ENCODE data around the gene LCMT1. TPM values are rescaled to one million over a fixed set of nuclear protein-coding genes. Genes with fewer than 3 reads are reported as not detected.

The LCMT1 gene
- total and polyA plus RNA-seq, 9 of the 15 experiments (the other 6 are each of a cell fraction or from before 2014, with no cell fraction given) = 20.0 to 42.8 (median 32.3) TPM

DNA sequence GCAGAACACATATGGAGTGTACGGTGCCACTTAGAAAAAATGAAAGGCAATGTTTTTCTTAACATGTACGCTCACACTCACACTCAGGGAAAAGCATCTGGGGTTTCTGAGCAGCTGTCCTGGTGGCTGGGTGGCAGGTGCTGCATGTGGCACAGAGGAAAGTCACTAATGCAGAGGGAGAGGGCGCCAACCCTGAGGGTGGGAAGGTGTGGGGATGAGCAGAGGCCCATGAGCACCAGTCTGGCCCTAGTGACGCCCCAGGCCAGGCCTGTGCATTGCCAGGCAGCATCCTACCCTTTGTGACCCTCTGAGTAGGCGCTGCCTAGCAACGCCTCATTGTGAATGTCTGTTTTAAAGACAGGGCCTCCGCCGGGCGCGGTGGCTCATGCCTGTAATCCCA is 19.1 kb upstream of the LCMT1 start:
- no peak for FAIRE-seq
- Histone ChIP-seq H3K27ac (ENCODE audit: extremely low read depth, low read depth, low read length) (no peak overlapping the region), H3K9ac (ENCODE audit: insufficient read depth in 1 of 2, low read depth in 2 of 2, low read length in 2 of 2) (no peak overlapping the region), H3K4me2 (ENCODE audit: insufficient read depth, low read length) (no peak overlapping the region), H3K9me3 (replicated peaks; ENCODE audit: control insufficient read depth, insufficient read depth, low read depth, low read length) (no peaks in the 10 kb centered on the region), H3K9me1 (ENCODE audit: control insufficient read depth, insufficient read depth, low read length) (no peaks in the 10 kb centered on the region), H4K20me1 (replicated peaks; ENCODE audit: control insufficient read depth, insufficient read depth, low read length) (no peaks in the 10 kb centered on the region), H3K27me3 (ENCODE audit: control insufficient read depth in 2 of 2, insufficient read depth in 2 of 2, low read length in 2 of 2) (peaks cover 7 to 12% of the 10 kb centered on the region in 2 experiments; a peak in 3 of 5 replicates), H3K79me2 (ENCODE audit: control insufficient read depth, insufficient read depth, low read length) (no peaks in the 10 kb centered on the region), H3K4me1 (replicated peaks in 1 of 2; ENCODE audit: control insufficient read depth in 2 of 2, insufficient read depth in 2 of 2, low read length in 2 of 2) (peaks cover 0 to 3% of the 10 kb centered on the region in 2 experiments; a peak in 2 of 5 replicates), H2AFZ (ENCODE audit: low read depth, low read length) (no peak overlapping the region), H3K36me3 (ENCODE audit: control insufficient read depth, insufficient read depth, low read length) (no peaks in the 10 kb centered on the region), H3K4me3 (no peak overlapping the region)
- no peak for ATAC-seq
- WGBS (ENCODE audit: insufficient coverage, low coverage, missing lambda C conversion rate) = 71% methylated on average over 9 of the region's 10 CpGs
- ChIA-PET POLR2A (no interaction called here), CTCF (ENCODE audit: low intra/inter-chr PET ratio) (no interaction called here)
- in situ Hi-C loops (cut with MboI) = no loop called here
- no TSS peak for BruUV-seq (replicated peaks)
- TF ChIP-seq, protein P1, sequence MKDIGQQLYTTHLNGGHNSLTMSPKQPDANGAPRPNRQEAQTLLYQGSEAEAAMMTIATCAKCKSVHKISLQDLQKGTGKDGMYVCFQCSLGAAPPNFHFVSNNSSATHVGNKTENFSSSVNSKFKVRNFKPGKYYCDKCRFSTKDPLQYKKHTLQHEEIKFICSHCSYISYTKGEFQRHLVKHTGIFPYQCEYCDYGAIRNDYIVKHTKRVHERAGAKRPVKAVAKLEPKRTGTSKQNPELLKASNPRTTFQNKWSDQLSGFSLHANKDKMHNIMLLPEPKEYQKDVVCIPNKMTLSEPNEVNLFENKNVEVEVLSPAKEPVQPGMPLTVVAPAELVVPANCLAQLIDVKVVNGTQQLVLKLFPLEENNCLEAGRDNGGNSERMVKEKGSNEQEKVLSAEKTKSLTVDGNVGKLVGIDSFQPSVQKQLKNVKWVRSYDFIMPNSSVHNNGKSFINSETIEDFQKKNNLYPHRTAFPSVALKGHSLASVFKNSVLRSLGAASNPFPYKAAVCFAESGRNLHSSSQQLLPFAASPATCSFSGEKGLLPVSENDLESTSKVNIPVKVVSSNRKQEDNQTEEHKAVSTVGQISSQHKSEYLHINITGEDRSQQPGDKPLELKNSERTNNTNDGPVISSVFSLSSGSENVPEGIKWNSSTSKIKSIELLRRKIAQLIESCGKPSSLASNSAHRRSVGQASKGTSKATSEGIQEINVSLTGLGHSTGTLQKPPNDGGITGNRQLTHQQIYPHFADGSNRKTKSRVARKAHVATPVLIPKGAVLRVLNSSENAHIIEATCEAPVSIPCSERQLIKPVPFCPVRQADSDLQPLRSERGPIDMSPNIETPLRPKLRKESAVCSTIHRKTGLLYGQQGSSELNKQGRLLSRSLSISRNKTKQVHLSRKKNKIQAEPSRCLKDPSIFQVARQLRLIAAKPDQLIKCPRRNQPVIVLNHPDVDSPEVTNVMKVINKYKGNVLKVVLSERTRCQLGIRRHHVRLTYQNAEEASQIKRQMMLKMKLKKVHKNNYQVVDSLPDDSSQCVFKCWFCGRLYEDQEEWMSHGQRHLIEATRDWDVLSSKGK (CRISPR knock-in tag; IDR thresholded peaks at IDR 0.05) = no peak
- TF ChIP-seq TFAM (CRISPR knock-in tag; conservative IDR thresholded peaks at IDR 0.05) (no peak), CREBBP (IDR thresholded peaks at IDR 0.05; ENCODE audit: low read depth, low read length) (no peak), RBM14 (IDR thresholded peaks at IDR 0.05; ENCODE audit: borderline replicate concordance, insufficient read depth, low read depth, low read length) (no peak), PHF20 (IDR thresholded peaks at IDR 0.05; ENCODE audit: partially characterized antibody) (no peak), EHMT2 (IDR thresholded peaks at IDR 0.05) (no peak), KDM1A (IDR thresholded peaks at IDR 0.05) (no peak), HDAC8 (tag; IDR thresholded peaks at IDR 0.05) (no peak), ATF7 (IDR thresholded peaks at IDR 0.05) (no peak), SETDB1 (IDR thresholded peaks at IDR 0.05; ENCODE audit: low read length) (no peak), XRCC3 (IDR thresholded peaks at IDR 0.05) (no peak), EP300 (IDR thresholded peaks at IDR 0.05; ENCODE audit: low read length) (no peak), HEY1 (CRISPR knock-in tag; IDR thresholded peaks at IDR 0.05; ENCODE audit: borderline replicate concordance) (no peak), ILK (tag; IDR thresholded peaks at IDR 0.05; ENCODE audit: borderline replicate concordance, low read depth) (no peak), NFE2L1 (tag; IDR thresholded peaks at IDR 0.05; ENCODE audit: borderline replicate concordance, low read depth) (no peak), ZNF717 (CRISPR knock-in tag; IDR thresholded peaks at IDR 0.05) (no peak), KLF6 (CRISPR knock-in tag; IDR thresholded peaks at IDR 0.05; ENCODE audit: borderline replicate concordance) (no peak)
- TF ChIP-seq, protein P2, sequence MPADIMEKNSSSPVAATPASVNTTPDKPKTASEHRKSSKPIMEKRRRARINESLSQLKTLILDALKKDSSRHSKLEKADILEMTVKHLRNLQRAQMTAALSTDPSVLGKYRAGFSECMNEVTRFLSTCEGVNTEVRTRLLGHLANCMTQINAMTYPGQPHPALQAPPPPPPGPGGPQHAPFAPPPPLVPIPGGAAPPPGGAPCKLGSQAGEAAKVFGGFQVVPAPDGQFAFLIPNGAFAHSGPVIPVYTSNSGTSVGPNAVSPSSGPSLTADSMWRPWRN (IDR thresholded peaks at IDR 0.05; ENCODE audit: low read depth) = no peak
- DNase-seq (ENCODE audit: extremely low read depth in 1 of 4, low spot score in 3 of 4) = no peak
- intact Hi-C loops (cut with micrococcal nuclease) = no loop called here

Data from K562 (cell line).